OCI-LY1 (cell line): ENCODE results near the gene DOK6.

Experiments
- H2AFZ ChIP-seq: fragments of 200-600 bp; sonication (generic), shearing (Covaris generic); 2 replicates; pipeline ENCODE4 v1.6.0; 2014; ENCODE audit warnings: antibody characterized with exemption, mild to moderate bottlenecking, low read length
- H3F3A ChIP-seq: fragments of 200-600 bp; sonication (generic), shearing (Covaris generic); 2 replicates; pipeline ENCODE4 v1.6.0; 2014; ENCODE audit warnings: mild to moderate bottlenecking, antibody characterized with exemption, low read length, moderate library complexity; ENCODE audit not compliant: insufficient read depth
- H3K27ac ChIP-seq: fragments of 200-600 bp; sonication (generic); 2 replicates; pipeline ENCODE4 v1.5.1; 2014; ENCODE audit warnings: low read length, mixed run types, mild to moderate bottlenecking, low read depth; ENCODE audit not compliant: poor library complexity, severe bottlenecking
- H3K27me3 ChIP-seq: fragments of 200-600 bp; sonication (generic); 2 replicates; pipeline ENCODE4 v1.6.0; 2014; ENCODE audit warnings: antibody characterized with exemption, mild to moderate bottlenecking, low read length, moderate library complexity; ENCODE audit not compliant: insufficient read depth
- H3K36me3 ChIP-seq: fragments of 200-600 bp; sonication (generic); 2 replicates; pipeline ENCODE4 v1.6.1; 2014; ENCODE audit warnings: mild to moderate bottlenecking, antibody characterized with exemption, low read length, moderate library complexity, mixed read lengths; ENCODE audit not compliant: insufficient read depth
- H3K4me1 ChIP-seq: fragments of 200-600 bp; sonication (generic); 2 replicates; pipeline ENCODE4 v1.5.1; 2014; ENCODE audit warnings: mild to moderate bottlenecking, low read length, moderate library complexity; ENCODE audit not compliant: insufficient read depth, severe bottlenecking
- H3K4me2 ChIP-seq: fragments of 200-600 bp; sonication (generic), shearing (Covaris generic); 2 replicates; pipeline ENCODE4 v1.6.1; 2014; ENCODE audit warnings: low read length
- H3K4me3 ChIP-seq: fragments of 200-600 bp; sonication (generic); 2 replicates; pipeline ENCODE4 v1.5.1; 2014; ENCODE audit warnings: low read length, low read depth, mild to moderate bottlenecking, mixed read lengths; ENCODE audit not compliant: poor library complexity, severe bottlenecking
- H3K79me2 ChIP-seq: fragments of 200-600 bp; shearing (Covaris generic); 2 replicates; pipeline ENCODE4 v1.6.1; 2016; ENCODE audit warnings: mixed run types, low read length, mixed read lengths; ENCODE audit not compliant: insufficient read depth
- H3K9ac ChIP-seq: fragments of 200-600 bp; sonication (generic), shearing (Covaris generic); 2 replicates; pipeline ENCODE4 v1.6.1; 2014; ENCODE audit warnings: mild to moderate bottlenecking, low read length, mixed read lengths
- H3K9me2 ChIP-seq: fragments of 200-600 bp; sonication (generic), shearing (Covaris generic); 2 replicates; pipeline ENCODE4 v1.6.1; 2014; ENCODE audit warnings: low read depth, mild to moderate bottlenecking, low read length, mixed read lengths
- H3K9me3 ChIP-seq: fragments of 200-600 bp; shearing (Covaris generic); 2 replicates; pipeline ENCODE4 v1.6.1; 2014; ENCODE audit warnings: low read length, mixed read lengths
- H4K20me1 ChIP-seq: fragments of 200-600 bp; sonication (generic), shearing (Covaris generic); 2 replicates; pipeline ENCODE4 v1.6.0; 2016; ENCODE audit warnings: mild to moderate bottlenecking, low read length; ENCODE audit not compliant: insufficient read depth
- EZH2 ChIP-seq: fragments of 200-600 bp; sonication (generic), shearing (Covaris generic); IDR thresholded peaks from 2 replicates; pipeline ENCODE4 v1.8.0; 2017; ENCODE audit warnings: borderline replicate concordance, mixed run types, mild to moderate bottlenecking, antibody characterized with exemption, low read length, moderate library complexity, mixed read lengths
- TF ChIP-seq, protein P1 (sequence below): fragments of 200-600 bp; sonication (generic), shearing (Covaris generic); IDR thresholded peaks from 2 replicates; pipeline ENCODE4 v1.5.1; 2017; ENCODE audit warnings: mild to moderate bottlenecking, antibody characterized with exemption, low read length, moderate library complexity, mixed read lengths

DOK6 gene

GRCh38 chr18:69612242-69612641 lies 211.6 kb downstream of the DOK6 start:
- no peaks in the 10 kb centered on the region for H3K9me3 ChIP-seq
- H4K20me1 ChIP-seq = no peaks in the 10 kb centered on the region
- H3K9me2 ChIP-seq = no peaks in the 10 kb centered on the region
- no peaks in the 10 kb centered on the region for H3K4me1 ChIP-seq
- no peaks in the 10 kb centered on the region for H3K36me3 ChIP-seq
- H3K4me3 ChIP-seq = no peak overlapping the region
- TF ChIP-seq EZH2 = no peak
- TF ChIP-seq, protein P1, sequence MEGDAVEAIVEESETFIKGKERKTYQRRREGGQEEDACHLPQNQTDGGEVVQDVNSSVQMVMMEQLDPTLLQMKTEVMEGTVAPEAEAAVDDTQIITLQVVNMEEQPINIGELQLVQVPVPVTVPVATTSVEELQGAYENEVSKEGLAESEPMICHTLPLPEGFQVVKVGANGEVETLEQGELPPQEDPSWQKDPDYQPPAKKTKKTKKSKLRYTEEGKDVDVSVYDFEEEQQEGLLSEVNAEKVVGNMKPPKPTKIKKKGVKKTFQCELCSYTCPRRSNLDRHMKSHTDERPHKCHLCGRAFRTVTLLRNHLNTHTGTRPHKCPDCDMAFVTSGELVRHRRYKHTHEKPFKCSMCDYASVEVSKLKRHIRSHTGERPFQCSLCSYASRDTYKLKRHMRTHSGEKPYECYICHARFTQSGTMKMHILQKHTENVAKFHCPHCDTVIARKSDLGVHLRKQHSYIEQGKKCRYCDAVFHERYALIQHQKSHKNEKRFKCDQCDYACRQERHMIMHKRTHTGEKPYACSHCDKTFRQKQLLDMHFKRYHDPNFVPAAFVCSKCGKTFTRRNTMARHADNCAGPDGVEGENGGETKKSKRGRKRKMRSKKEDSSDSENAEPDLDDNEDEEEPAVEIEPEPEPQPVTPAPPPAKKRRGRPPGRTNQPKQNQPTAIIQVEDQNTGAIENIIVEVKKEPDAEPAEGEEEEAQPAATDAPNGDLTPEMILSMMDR = no peak
- H2AFZ ChIP-seq = no peak overlapping the region
- no peaks in the 10 kb centered on the region for H3K79me2 ChIP-seq
- H3F3A ChIP-seq = no peaks in the 10 kb centered on the region
- no peaks in the 10 kb centered on the region for H3K27me3 ChIP-seq
- H3K27ac ChIP-seq = no peak overlapping the region
- H3K9ac ChIP-seq = no peak overlapping the region
- no peak overlapping the region for H3K4me2 ChIP-seq

DNA sequence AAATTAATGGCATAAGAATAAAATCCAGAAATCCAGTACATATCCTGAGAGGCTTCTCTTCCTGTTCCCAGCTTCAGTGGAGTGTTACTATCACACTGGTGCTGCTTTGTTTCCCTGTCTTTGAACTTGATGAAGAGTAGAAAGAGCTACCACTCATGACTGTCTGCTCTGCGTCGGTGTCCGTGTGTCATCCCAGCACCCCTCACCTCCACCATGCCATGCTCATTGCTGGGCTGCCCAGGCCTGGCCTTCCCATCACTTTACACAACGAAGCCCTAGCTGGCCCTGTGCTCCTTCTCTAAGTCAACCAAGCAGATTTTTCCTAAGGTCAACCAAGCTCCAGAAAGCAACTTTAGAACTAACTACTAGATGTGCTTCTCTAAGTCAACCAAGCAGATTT lies 215.4 kb downstream of the DOK6 start:
- H3K9me2 ChIP-seq = no peaks in the 10 kb centered on the region
- no peak for TF ChIP-seq EZH2
- TF ChIP-seq, protein P1 = no peak
- H4K20me1 ChIP-seq = no peaks in the 10 kb centered on the region
- no peaks in the 10 kb centered on the region for H3K36me3 ChIP-seq
- no peaks in the 10 kb centered on the region for H3K4me1 ChIP-seq
- no peak overlapping the region for H3K4me2 ChIP-seq
- H3K9ac ChIP-seq = no peak overlapping the region
- no peak overlapping the region for H3K4me3 ChIP-seq
- H3K79me2 ChIP-seq = no peaks in the 10 kb centered on the region
- H3K27me3 ChIP-seq = no peaks in the 10 kb centered on the region
- no peak overlapping the region for H2AFZ ChIP-seq
- no peak overlapping the region for H3K27ac ChIP-seq
- no peaks in the 10 kb centered on the region for H3K9me3 ChIP-seq
- H3F3A ChIP-seq = no peaks in the 10 kb centered on the region

DNA sequence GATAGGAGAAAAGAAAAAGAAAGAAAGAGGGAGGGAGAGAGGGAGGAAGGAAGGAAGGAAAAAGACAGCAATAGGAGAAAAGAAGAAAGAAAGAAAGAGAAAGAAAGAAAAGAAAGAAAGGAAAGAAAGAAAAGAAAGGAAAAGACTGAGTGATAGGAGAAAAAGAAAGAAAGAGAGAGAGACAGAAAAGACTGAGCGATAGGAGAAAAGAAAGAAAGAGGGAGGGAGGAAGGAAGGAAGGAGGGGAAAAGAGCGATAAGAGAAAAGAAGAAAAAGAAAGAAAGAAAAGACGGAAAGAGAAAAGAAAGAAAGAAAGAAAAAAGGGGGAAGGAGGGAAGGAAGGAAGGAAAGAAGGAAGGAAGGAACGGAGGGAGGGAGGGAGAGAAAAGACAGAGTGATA lies 216.7 kb downstream of the DOK6 start:
- no peaks in the 10 kb centered on the region for H3K79me2 ChIP-seq
- no peak for TF ChIP-seq EZH2
- TF ChIP-seq, protein P1 = no peak
- H3K9ac ChIP-seq = no peak overlapping the region
- no peaks in the 10 kb centered on the region for H3K9me2 ChIP-seq
- no peaks in the 10 kb centered on the region for H3K9me3 ChIP-seq
- no peaks in the 10 kb centered on the region for H3K36me3 ChIP-seq
- H3K4me2 ChIP-seq = no peak overlapping the region
- no peaks in the 10 kb centered on the region for H4K20me1 ChIP-seq
- H3K4me1 ChIP-seq = no peaks in the 10 kb centered on the region
- H2AFZ ChIP-seq = no peak overlapping the region
- H3K27me3 ChIP-seq = no peaks in the 10 kb centered on the region
- H3K27ac ChIP-seq = no peak overlapping the region
- no peaks in the 10 kb centered on the region for H3F3A ChIP-seq
- H3K4me3 ChIP-seq = no peak overlapping the region
